Measurements from ENCODE around the gene FXN.

GRCh38 chr9:69016191-69017096, 19.1 kb upstream of the FXN start:
- no peak for TF ChIP-seq CTCF (IDR thresholded peaks at IDR 0.05)
- no peak for TF ChIP-seq POLR2A (IDR thresholded peaks at IDR 0.05)
